ENCODE data around the gene PLAGL1. TPM values are rescaled to one million over a fixed set of nuclear protein-coding genes. Genes with fewer than 3 reads are reported as not detected.

PLAGL1 gene
- total RNA-seq, 1 donor from 2014 or later: 1.2 TPM

Other genes starting within 250 kb of the PLAGL1 start
- gene LTV1, start 164.9 kb downstream of the PLAGL1 start, total RNA-seq: 6.7 TPM
- not detected for gene ZC2HC1B, start 143.8 kb downstream of the PLAGL1 start, total RNA-seq
- 70.3 TPM for gene SF3B5, start 87.3 kb upstream of the PLAGL1 start, total RNA-seq
- gene STX11, start 142.3 kb upstream of the PLAGL1 start, total RNA-seq: 0.75 TPM

All from left lobe of liver (tissue), 1 donor.